Occipital lobe (tissue), 2 donors: ENCODE results near the gene SNAPC3. TPM values are rescaled to one million over a fixed set of nuclear protein-coding genes. Genes with fewer than 3 reads are reported as not detected.
"Not testable (repeated sequence)": the region's sequence is repeated elsewhere in the genome, so short reads cannot be mapped to it uniquely, and the experiment has no call there.

Source experiments
- DNase-seq: peaks from one replicate; lab custom pipeline; 2025; lab: John Stamatoyannopoulos, UW
- total RNA-seq: library from RNA; depleted of rRNA; stranded (reverse); fragments of >200 nt; gene quantifications from one replicate; pipeline ENCODE4 v1.2.3, GENCODE V29; 2014

SNAPC3 gene
- total RNA-seq: 80.5 TPM

GRCh38 chr9:15422372-15423230 is at the start of gene SNAPC3:
TSS of gene SNAPC3 (plus strand) at chr9:15422876. CDS start at chr9:15422880, 4 bp downstream.
- peak; percentile 97 for DNase-seq

- no peak for DNase-seq
Measured at GRCh38 chr9:15373881-15374280, 48.8 kb upstream of the SNAPC3 start.

DNA sequence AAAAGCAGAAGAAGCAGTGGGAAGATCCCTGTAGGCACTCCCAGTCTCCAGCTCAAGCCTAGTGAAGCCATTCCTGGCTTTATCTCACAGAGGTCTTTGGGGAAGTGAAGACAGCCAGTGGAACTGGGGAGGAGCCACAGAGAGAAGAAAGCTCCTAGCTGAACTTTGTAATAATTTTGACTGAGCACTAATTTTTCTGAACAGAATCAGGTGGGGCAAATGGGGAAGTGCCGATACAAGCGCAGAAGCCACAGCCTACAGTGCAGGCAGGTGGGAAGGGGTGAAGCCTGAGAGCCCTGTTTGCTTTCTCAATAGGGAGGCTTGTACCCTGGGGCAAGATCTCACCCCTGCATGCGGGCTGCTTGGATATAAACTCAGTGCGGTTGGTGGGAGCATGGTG is 48.4 kb upstream of the SNAPC3 start:
- DNase-seq: no peak

DNA sequence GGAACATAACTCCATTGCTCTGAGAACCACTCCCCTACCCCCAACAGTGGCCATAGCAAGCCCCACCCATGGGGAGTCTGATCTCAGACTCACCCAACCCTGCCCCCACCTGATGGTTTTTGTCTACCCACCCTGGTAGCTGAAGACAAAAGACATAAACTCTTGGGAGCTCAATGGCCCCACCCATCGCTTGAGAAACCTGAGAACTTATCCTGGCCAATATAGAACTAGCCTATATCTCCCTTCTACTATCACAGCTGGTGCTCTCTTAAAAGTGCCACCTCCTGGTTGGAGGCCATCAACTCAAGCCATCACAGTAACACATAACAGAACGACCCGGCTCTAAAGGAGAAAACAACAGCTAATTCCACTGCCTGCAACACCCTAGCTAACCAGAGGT is 47.9 kb upstream of the SNAPC3 start:
- DNase-seq: no peak

DNA sequence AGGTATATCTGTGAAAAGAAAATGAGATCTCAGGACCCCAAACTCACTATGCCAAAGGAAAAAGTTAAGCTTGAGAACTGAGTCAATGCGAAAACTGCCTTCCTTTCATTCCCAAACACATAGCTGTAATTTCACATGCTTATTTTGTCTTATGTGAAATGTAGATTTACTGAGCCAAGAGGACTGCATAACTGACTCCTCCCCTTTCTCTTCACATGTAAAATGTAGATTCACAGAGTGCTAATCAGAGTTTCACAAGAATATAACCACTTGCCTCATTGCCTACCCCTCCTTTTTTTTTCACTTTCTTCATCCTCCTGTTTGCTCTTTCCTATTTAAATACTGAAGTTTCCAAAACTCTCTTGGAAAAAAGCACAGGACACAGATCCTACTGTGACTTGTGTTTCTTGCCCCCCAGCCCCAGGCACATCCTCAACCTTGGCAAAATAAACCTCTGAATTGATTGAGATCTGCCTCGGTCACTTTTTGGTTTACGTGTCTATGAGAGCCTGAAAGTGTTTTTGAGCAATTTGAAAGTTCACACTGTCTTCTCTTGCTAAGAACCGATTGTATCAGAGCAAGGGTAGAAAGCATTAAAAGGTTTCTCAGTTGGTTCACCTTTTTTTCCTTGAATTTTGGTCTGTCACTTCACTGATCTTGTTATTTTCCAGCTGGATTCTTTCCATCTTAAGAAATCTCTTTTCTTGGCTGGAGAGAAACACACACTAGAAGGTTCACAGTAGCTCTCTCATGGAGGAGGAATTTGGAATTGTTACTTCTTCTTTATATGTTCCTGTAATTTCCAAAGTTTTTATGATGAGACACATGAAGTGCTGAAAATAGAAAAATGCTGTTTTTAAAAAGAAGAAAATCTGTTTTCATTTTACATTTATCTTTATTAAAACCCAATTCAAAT is 44.8 kb upstream of the SNAPC3 start:
- no peak for DNase-seq

DNA sequence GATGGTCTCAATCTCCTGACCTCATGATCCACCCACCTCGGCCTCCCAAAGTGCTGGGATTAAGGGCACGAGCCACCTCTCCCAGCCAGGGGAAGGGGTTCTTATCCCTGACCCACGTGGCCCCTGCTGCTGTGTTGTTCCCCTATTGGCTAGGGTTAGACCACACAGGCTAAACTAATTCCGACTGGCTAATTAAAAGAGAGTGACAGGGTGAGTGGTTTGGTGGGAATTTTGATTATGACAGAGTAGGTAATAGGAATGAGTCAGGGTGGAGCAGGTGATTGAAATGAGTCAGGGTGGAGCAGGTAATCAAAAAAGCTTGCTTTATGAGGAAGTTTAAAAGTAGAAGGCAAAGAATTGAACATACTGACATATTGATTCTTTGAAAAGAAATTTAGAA is 43.4 kb upstream of the SNAPC3 start:
- DNase-seq: not testable (repeated sequence)

DNA sequence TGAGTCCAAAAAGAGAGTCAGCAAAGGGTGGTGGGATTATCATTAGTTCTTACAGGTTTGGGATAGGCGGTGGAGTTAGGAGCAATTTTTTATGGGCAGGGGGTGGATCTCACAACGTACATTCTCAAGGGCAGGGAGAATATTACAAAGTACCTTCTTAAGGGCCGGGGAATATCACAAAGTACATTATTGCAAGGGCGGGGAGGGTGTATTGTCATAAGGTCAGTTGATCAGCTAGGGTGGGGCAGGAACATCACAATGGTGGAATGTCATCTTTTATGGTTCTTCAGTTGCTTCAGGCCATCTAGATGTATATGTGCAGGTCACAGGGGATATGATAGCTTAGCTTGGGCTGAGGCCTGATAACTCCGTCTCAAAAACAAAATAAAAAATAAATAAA is 42.8 kb upstream of the SNAPC3 start:
- DNase-seq: not testable (repeated sequence)

- no peak for DNase-seq
Measured at GRCh38 chr9:15381491-15381890, 41.2 kb upstream of the SNAPC3 start.

DNA sequence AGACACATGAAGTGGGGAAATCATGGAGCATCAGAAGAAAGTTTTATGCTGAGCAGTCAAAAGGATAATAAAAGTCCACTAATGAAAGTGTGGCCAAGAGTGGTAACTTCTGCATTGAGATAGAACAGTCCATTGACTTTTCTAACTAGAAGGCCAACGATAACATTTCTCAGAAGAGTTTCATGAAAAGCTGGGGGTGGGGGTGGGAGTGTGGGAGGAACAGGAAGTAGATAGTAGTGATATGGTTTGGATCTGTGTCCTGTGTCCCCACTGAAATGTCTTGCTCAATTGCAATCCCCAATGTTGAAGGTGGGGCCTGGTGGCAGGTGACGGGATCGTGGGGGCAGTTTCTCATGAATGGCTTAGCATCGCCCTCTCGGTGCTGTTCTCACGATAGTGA is 36.2 kb upstream of the SNAPC3 start:
- DNase-seq: no peak

- DNase-seq: no peak
Measured at GRCh38 chr9:15389173-15389572, 33.5 kb upstream of the SNAPC3 start.

DNA sequence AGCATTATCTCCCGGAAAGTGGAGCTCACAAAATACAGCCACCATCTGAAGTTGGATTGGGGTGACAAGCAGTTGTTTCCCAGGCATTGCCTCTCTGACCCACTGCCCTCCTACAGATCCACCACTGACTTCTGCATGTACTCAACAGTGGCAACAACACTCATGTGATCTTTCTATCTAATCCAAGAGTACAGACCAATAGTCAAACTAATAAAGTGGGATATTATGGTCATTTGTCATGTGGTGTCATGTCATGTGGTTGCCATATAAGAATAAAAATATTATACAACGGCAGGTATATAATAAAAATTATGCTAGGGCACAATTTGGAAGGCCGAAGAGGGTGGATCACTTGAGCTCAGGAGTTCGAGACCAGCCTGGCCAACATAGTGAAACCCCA is 33.0 kb upstream of the SNAPC3 start:
- DNase-seq: no peak

DNA sequence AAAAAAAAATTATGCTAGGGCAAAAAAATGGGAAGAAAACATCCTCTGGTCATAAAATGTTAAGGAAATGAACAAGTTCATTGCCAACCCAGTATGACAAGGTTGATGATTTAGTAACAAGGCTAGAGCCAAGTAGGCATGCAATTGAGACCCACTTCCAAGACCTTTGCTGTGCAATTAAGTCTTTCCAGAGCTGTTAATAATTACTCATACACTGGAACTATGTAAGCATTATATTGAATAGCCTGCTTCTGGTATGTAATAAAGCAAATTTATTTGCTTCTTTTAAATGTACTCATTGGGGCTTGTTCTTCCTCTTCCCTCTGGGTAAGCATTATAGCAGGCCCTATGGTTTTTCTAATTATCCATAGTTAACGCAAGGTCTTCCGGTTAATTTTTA is 32.5 kb upstream of the SNAPC3 start:
- no peak for DNase-seq

DNA sequence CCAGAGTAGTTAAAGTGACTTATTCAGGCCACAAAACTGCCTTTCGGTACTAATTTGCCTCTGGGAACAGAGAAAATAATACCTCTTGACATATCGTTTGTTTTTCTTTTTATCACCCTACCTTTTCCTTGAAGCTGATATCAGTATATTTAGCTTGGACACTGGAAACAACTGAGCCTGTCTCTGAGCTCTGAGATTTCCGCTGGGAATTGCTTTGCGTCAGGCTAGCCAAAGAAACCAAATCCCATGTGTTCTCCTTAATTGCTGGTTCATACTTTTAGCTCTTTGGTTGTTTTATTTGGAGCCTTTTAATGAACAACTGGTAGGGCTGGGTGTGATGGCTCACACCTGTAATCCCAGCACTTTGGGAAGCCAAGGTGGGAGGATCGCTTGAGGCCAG is 30.3 kb upstream of the SNAPC3 start:
- no peak for DNase-seq

DNA sequence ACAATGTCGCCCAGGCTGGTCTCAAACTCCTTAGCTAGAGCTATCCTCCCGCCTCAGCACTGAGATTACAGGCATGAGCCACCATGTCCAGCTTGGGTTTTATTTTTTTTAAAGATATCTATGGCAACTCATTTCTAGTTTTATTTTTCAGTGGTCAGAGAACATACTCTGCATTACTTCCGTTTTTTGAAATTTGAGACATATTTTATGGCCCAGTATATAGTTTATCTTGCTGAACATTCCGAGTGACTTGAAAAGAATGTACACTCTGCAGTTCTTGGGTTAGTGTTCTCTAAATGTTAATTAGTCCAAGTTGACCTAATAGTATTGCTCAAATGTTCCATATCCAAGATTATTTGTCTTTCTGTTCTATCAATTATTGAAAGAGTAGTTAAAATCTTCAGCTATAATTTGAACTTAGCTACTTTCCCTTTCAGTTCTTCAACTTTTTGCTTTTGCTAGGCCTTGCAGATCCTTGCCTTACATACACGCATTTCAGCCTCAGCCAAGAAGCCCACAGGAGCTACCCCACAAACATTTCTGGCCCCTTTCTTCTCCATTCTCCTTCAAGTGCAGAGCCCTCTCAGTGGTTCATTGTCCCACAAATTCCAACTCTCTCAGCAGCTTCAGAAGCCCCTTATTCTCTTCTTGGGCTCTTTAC is 22.3 kb upstream of the SNAPC3 start:
- no peak for DNase-seq

GRCh38 chr9:15401266-15401665 is 21.4 kb upstream of the SNAPC3 start:
- DNase-seq: no peak

DNA sequence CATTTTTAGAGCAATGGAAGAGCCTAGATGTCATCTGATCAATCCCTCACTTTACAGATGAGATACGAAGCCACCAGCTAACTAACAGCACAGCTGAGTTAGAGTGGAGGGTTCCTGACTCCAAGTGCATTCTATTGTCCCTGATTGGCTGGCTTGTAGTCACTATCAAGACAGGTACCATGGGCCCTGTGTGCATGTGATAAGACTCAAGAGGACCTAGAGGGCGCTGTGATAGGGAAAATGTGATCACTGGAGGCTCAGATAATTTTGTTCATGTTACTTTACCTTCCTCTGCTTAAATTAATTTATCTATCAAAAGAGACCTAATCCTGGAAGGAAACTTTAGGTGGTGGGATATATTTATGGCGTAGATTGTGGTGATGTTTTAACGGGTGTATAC is 19.5 kb upstream of the SNAPC3 start:
- DNase-seq: no peak

- DNase-seq: no peak
Measured at GRCh38 chr9:15404171-15404570, 18.5 kb upstream of the SNAPC3 start.

DNA sequence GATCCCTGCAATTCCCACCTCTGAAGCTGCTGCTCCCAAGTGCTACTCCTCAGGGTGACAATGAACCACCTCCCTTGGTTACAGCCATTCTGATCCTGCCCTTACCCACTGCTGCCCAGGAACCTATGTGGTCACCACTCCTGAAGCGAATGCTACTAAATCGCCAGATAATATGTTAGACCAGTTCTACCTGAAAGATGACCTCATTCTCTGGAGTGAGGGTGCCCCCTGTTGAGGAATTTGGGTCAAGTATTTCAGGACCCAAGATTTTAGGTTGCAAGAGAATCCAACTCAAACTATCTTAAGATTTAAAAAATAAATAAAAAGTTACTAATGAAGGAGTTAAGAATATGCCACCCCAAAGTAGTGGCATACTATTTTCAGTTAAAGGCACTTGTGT is 5.8 kb upstream of the SNAPC3 start:
- no peak for DNase-seq

- DNase-seq: no peak
Measured at GRCh38 chr9:15417626-15418025, 5.0 kb upstream of the SNAPC3 start.

DNA sequence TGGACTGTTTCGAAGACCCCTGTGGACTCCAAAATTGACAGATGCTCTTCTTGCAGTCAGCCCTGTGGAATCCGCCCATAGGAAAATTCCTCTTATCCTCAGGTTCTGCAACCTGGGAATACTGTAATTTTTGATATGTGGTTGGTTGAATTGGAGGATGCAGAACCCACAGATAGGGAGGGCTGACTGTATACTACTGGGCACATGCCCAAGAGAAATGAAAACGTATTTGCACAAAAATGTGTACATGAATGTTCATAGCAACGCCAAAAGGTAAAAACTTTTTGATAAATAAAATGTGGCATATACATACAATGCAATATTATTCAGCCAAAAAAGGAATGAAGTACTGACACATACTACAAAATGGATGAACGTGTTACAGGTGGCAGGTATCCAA is 1.9 kb upstream of the SNAPC3 start:
- no peak for DNase-seq

DNA sequence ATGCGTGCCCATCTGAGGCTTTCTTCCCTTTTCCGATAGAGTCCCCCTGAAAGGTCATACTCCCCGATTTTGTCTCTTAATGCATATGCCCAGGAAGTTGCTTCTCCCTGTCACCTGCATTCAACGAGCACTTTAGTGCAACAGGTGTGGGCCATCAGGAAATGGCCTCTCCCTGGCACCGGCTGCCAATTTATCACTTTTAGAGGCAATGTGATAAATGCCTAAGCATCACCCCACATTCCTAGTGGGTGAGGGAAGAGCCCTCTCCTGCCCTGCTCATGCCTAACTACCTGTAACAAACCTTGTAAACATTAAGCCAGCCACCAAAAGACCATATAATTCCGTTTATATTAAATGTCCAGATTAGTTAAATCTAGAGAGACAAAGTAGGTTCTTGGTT is 1.1 kb upstream of the SNAPC3 start:
- DNase-seq: no peak

GRCh38 chr9:15421990-15422371 is 695 bp upstream of the SNAPC3 start:
- DNase-seq: no peak
